H1 (cell line): ENCODE measurements around the gene MGAT5B. TPM values are rescaled to one million over a fixed set of nuclear protein-coding genes. Genes with fewer than 3 reads are reported as not detected.

Experiments used
- CBX5 ChIP-seq: fragments of 300-800, 300-1000 bp; sonication (generic); IDR thresholded peaks from 2 replicates; pipeline ENCODE4 v1.7.1; 2016; ENCODE audit warnings: antibody characterized with exemption, low read length, low read depth
- GABPA ChIP-seq: IDR thresholded peaks from 2 replicates; pipeline ENCODE4 v1.6.1; 2011; ENCODE audit warnings: mild to moderate bottlenecking, low read length, moderate library complexity, borderline replicate concordance; ENCODE audit not compliant: insufficient read depth
- MAFK ChIP-seq: IDR thresholded peaks from 2 replicates; pipeline ENCODE4 v1.6.1; 2012; ENCODE audit warnings: low read depth, mild to moderate bottlenecking, improper control_type of control experiment, low read length
- polyA plus RNA-seq, 7 experiments: library from polyadenylated mRNA; depleted of rRNA in 3 of 7; stranded (reverse) in 5 of 7; unstranded in 2 of 7; fragments of >200 nt in 5 of 7; fragments of 200-250 nt in 2 of 7; gene quantifications; 1 replicate in 5 of 7; 2 replicates in 1 of 7; 4 replicates in 1 of 7; pipeline versions ENCODE4 v1.2.1 to v1.2.3, GENCODE V29; 2011 to 2013; ENCODE audit warnings: missing spikeins in 2 of 7, mixed read lengths in 2 of 7
- total RNA-seq: library from RNA; stranded (reverse); fragmentation: NEBNext Ultra II Directional; extraction: Animal tissue kit (Norgen Biotek cat#: 25700); gene quantifications from 2 replicates; pipeline ENCODE4 v1.2.1, GENCODE V29; 2021

MGAT5B gene
- total and polyA plus RNA-seq, 2 of the 8 experiments (the other 6 are each of a cell fraction or from before 2014, with no cell fraction given), result 7.9 to 8.2 TPM

- no peak for TF ChIP-seq GABPA
- TF ChIP-seq MAFK, result no peak
- TF ChIP-seq CBX5, result no peak
- TF ChIP-seq, all 59 proteins: peak for 0
Observed at GRCh38 chr17:76911299-76912017, 43.3 kb downstream of the MGAT5B start (continued).
